HepG2 (cell line): Measurements from ENCODE around the gene FKBP10. TPM values are rescaled to one million over a fixed set of nuclear protein-coding genes. Genes with fewer than 3 reads are reported as not detected.

ENCODE experiments used
- AFF4 ChIP-seq: sonication (generic); formaldehyde crosslinking; IDR thresholded peaks from 2 replicates; pipeline ENCODE4 v1.4.0; 2020; ENCODE audit warnings: missing genetic modification reagents
- GATAD2A ChIP-seq: IDR thresholded peaks from 2 replicates; pipeline ENCODE4 v1.6.1; 2016
- IRX3 ChIP-seq: sonication (generic); formaldehyde crosslinking; IDR thresholded peaks from 2 replicates; pipeline ENCODE4 v1.8.1; 2023; ENCODE audit warnings: mild to moderate bottlenecking, low read depth, missing genetic modification reagents, borderline replicate concordance
- MED1 ChIP-seq: sonication (generic); formaldehyde crosslinking; IDR thresholded peaks from 2 replicates; pipeline ENCODE4 v1.4.0; 2020; ENCODE audit warnings: missing genetic modification reagents
- NCOA1 ChIP-seq: sonication (generic); formaldehyde crosslinking; IDR thresholded peaks from 2 replicates; pipeline ENCODE4 v1.9.0; 2021; ENCODE audit warnings: missing genetic modification reagents
- SNAPC5 ChIP-seq: sonication (generic); formaldehyde crosslinking; IDR thresholded peaks from 2 replicates; pipeline ENCODE4 v1.8.1; 2023; ENCODE audit warnings: mild to moderate bottlenecking, missing genetic modification reagents, borderline replicate concordance
- SOX6 ChIP-seq, 2 experiments: fragments of 450-650 bp in 1 of 2; sonication (generic) in 1 of 2; formaldehyde crosslinking in 1 of 2; IDR thresholded peaks; 2 replicates each; pipeline versions ENCODE4 v1.4.0 to v1.6.1; 2017 to 2020; ENCODE audit warnings: antibody characterized with exemption in 1 of 2, mild to moderate bottlenecking in 1 of 2, missing genetic modification reagents in 1 of 2
- SP5 ChIP-seq: IDR thresholded peaks from 2 replicates; pipeline ENCODE4 v1.6.1; 2016; ENCODE audit warnings: low read depth, borderline replicate concordance
- SPEN ChIP-seq: sonication (generic); formaldehyde crosslinking; IDR thresholded peaks from 2 replicates; pipeline ENCODE4 v1.5.1; 2020; ENCODE audit warnings: low read depth, mild to moderate bottlenecking, missing genetic modification reagents
- STAT6 ChIP-seq: sonication (generic); formaldehyde crosslinking; IDR thresholded peaks from 2 replicates; pipeline ENCODE4 v1.4.0; 2020; ENCODE audit warnings: missing genetic modification reagents, mild to moderate bottlenecking, borderline replicate concordance
- ZKSCAN5 ChIP-seq: sonication (generic); formaldehyde crosslinking; IDR thresholded peaks from 2 replicates; pipeline ENCODE4 v1.5.1; 2020; ENCODE audit warnings: mild to moderate bottlenecking, missing genetic modification reagents
- ZNF275 ChIP-seq: sonication (generic); formaldehyde crosslinking; IDR thresholded peaks from 2 replicates; pipeline ENCODE4 v1.8.0; 2022; ENCODE audit warnings: missing genetic modification reagents, mild to moderate bottlenecking, inconsistent platforms, borderline replicate concordance
- ZNF512B ChIP-seq: sonication (generic); formaldehyde crosslinking; IDR thresholded peaks from 2 replicates; pipeline ENCODE4 v1.5.1; 2020; ENCODE audit warnings: missing genetic modification reagents, mild to moderate bottlenecking, borderline replicate concordance
- ZNF607 ChIP-seq: sonication (generic); formaldehyde crosslinking; IDR thresholded peaks from 2 replicates; pipeline ENCODE4 v1.5.1; 2020; ENCODE audit warnings: missing genetic modification reagents, mild to moderate bottlenecking, borderline replicate concordance
- ZNF616 ChIP-seq: sonication (generic); formaldehyde crosslinking; IDR thresholded peaks from 2 replicates; pipeline ENCODE4 v1.5.0; 2020; ENCODE audit warnings: low read depth, mild to moderate bottlenecking, missing genetic modification reagents
- ZNF724P ChIP-seq: sonication (generic); formaldehyde crosslinking; IDR thresholded peaks from 2 replicates; pipeline ENCODE4 v1.8.0; 2022; ENCODE audit warnings: missing genetic modification reagents, borderline replicate concordance
- polyA plus RNA-seq, 8 experiments: library from polyadenylated mRNA; depleted of rRNA in 3 of 8; stranded (reverse) in 7 of 8; unstranded in 1 of 8; fragments of >200 nt; fragmentation: Illumina TruSeq in 4 of 8; extraction: Trizol in 4 of 8; gene quantifications; 2 replicates each; pipeline versions ENCODE4 v1.2.1 to v1.2.3, GENCODE V29; 2011 to 2016; ENCODE audit warnings: low read depth in 4 of 8, missing spikeins in 1 of 8, mixed read lengths in 1 of 8; ENCODE audit not compliant: insufficient read depth in 1 of 8
- total RNA-seq, 5 experiments: library from RNA; depleted of rRNA; stranded (reverse); fragments of >200 nt; fragmentation: Illumina TruSeq; extraction: Trizol; gene quantifications; 2 replicates each; pipeline ENCODE4 v1.2.3, GENCODE V29; 2016; ENCODE audit warnings: low read depth in 1 of 5

FKBP10 gene
- total and polyA plus RNA-seq, 2 of the 13 experiments (the other 11 are each of a cell fraction or from before 2014, with no cell fraction given): 149 to 573 TPM

- TF ChIP-seq ZNF724P (CRISPR knock-in tag) (peak; percentile 72), ZKSCAN5 (CRISPR knock-in tag) (0 out of 2 replicates have a peak, but pooled peaks have one; percentile 30), ZNF616 (peak; percentile 81), ZNF512B (CRISPR knock-in tag) (no peak), NCOA1 (no peak; the same call in 1 of the 2 replicates), STAT6 (CRISPR knock-in tag) (peak; percentile 70; the same call in 1 of the 2 replicates), ZNF275 (CRISPR knock-in tag) (peak; percentile 74; the same call in 1 of the 2 replicates), SNAPC5 (CRISPR knock-in tag) (peak; percentile 70; the same call in 1 of the 2 replicates), SOX6 (IDR thresholded peaks at IDR 0.05) (no peak), SOX6 (CRISPR knock-in tag; IDR thresholded peaks at IDR 0.05) (peak; percentile 59), IRX3 (CRISPR knock-in tag) (peak; percentile 73; the same call in 1 of the 2 replicates), SP5 (CRISPR knock-in tag) (peak; percentile 34; the same call in 1 of the 2 replicates), SPEN (peak; percentile 78), ZNF607 (peak; percentile 74), GATAD2A (CRISPR knock-in tag) (no peak), MED1 (CRISPR knock-in tag) (peak; percentile 60), AFF4 (CRISPR knock-in tag) (no peak)
Observed at GRCh38 chr17:41811549-41812380, 1.0 kb upstream of the FKBP10 start, which contains the start of gene P3H4 (continued).
